Erythroblast (primary cell): Measurements from ENCODE around the gene MTCL1.

Source experiments
- GATA1 ChIP-seq: IDR thresholded peaks from 2 replicates; pipeline ENCODE4 v1.6.1; 2011; ENCODE audit warnings: low read depth, mild to moderate bottlenecking, control low read depth, low read length, moderate library complexity
- POLR2A ChIP-seq: IDR thresholded peaks from 2 replicates; pipeline ENCODE4 v1.6.1; 2011; ENCODE audit warnings: mild to moderate bottlenecking, low read length

DNA sequence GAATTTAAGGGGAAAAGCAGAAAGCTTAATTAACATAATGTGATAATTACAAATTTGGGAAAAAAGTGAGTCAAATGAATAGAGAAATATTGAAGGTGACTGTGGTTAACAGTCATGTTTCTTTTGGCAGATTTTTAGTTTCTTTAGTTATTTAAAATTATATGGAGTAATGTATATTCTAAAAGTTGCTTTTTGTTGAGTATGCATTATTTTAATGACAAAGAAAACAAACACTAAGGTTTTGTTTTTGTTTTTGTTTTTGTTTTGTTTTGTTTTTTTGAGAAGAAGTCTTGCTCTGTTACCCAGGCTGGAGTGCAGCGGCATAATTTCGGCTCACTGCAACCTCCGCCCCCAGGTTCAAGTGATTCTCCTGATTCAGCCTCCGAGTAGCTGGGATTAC is 30.3 kb upstream of the MTCL1 start:
- TF ChIP-seq POLR2A (no peak), GATA1 (no peak)
